HEK293T (cell line): ENCODE measurements around the gene VSTM5.
A peak's percentile ranks its signal among the peaks of the same experiment; 100 is the strongest.
"Not testable (repeated sequence)": the region's sequence is repeated elsewhere in the genome, so short reads cannot be mapped to it uniquely, and the experiment has no call there.

Experiments
- CTCF ChIA-PET: fragments of 350-600 bp; formaldehyde crosslinking; extraction: SDS; loops from one replicate; lab custom pipeline; 2021; ENCODE audit warnings: antibody characterized with exemption, inconsistent platforms; lab: Yijun Ruan, JAX
- POLR2A ChIA-PET: fragments of 350-600 bp; formaldehyde crosslinking; extraction: SDS; loops from one replicate; lab custom pipeline; 2020; ENCODE audit warnings: antibody characterized with exemption, inconsistent platforms; lab: Yijun Ruan, JAX
- DNase-seq: peaks from one replicate; pipeline ENCODE4 v3.0.0; 2012; ENCODE audit warnings: mixed read lengths; ENCODE audit errors: extremely low spot score
- ARNT ChIP-seq: fragments of 450-650 bp; IDR thresholded peaks from 2 replicates; pipeline ENCODE4 v1.6.1; 2017; ENCODE audit warnings: mild to moderate bottlenecking
- BHLHE40 ChIP-seq: fragments of 450-650 bp; IDR thresholded peaks from 2 replicates; pipeline ENCODE4 v1.6.1; 2016; ENCODE audit warnings: mild to moderate bottlenecking, moderate library complexity, borderline replicate concordance
- CTBP1 ChIP-seq: fragments of 450-650 bp; IDR thresholded peaks from 2 replicates; pipeline ENCODE4 v1.6.1; 2016; ENCODE audit warnings: borderline replicate concordance
- ELF4 ChIP-seq: fragments of 450-650 bp; IDR thresholded peaks from 2 replicates; pipeline ENCODE4 v1.6.1; 2017; ENCODE audit warnings: antibody characterized with exemption
- FOXA1 ChIP-seq: fragments of 450-650 bp; IDR thresholded peaks from 2 replicates; pipeline ENCODE4 v1.6.1; 2016; ENCODE audit warnings: mild to moderate bottlenecking
- FOXK2 ChIP-seq: fragments of 450-650 bp; IDR thresholded peaks from 2 replicates; pipeline ENCODE4 v1.6.1; 2016; ENCODE audit warnings: mild to moderate bottlenecking
- FOXM1 ChIP-seq: fragments of 450-650 bp; IDR thresholded peaks from 2 replicates; pipeline ENCODE4 v1.6.1; 2017; ENCODE audit warnings: mild to moderate bottlenecking, borderline replicate concordance
- HDGF ChIP-seq: fragments of 450-650 bp; IDR thresholded peaks from 2 replicates; pipeline ENCODE4 v1.6.1; 2017; ENCODE audit warnings: antibody characterized with exemption, borderline replicate concordance
- L3MBTL2 ChIP-seq: fragments of 450-650 bp; conservative IDR thresholded peaks from 2 replicates; pipeline ENCODE4 v1.6.1; 2016; ENCODE audit warnings: mild to moderate bottlenecking
- LEF1 ChIP-seq: fragments of 450-650 bp; IDR thresholded peaks from 2 replicates; pipeline ENCODE4 v1.6.1; 2017; ENCODE audit warnings: mild to moderate bottlenecking, borderline replicate concordance
- NFRKB ChIP-seq: fragments of 450-650 bp; IDR thresholded peaks from 2 replicates; pipeline ENCODE4 v1.6.1; 2016; ENCODE audit warnings: mild to moderate bottlenecking, moderate library complexity
- SP1 ChIP-seq: fragments of 450-650 bp; IDR thresholded peaks from 2 replicates; pipeline ENCODE4 v1.6.1; 2017
- SUZ12 ChIP-seq: fragments of 450-650 bp; IDR thresholded peaks from 2 replicates; pipeline ENCODE4 v1.6.1; 2016; ENCODE audit warnings: mild to moderate bottlenecking
- TARDBP ChIP-seq: fragments of 450-650 bp; IDR thresholded peaks from 2 replicates; pipeline ENCODE4 v1.6.1; 2016
- ZNF384 ChIP-seq: fragments of 450-650 bp; IDR thresholded peaks from 2 replicates; pipeline ENCODE4 v1.6.1; 2016
- TF ChIP-seq, protein P1 (sequence below): fragments of 450-650 bp; IDR thresholded peaks from 2 replicates; pipeline ENCODE4 v1.6.1; 2016

Gene VSTM5

GRCh38 chr11:93850594-93851018 is at the start of gene VSTM5:
TSS of gene VSTM5 (minus strand) at chr11:93850618. CDS start at chr11:93850502, 116 bp downstream.
- no peak for DNase-seq
- ChIA-PET POLR2A (no interaction called here), CTCF (no interaction called here)
- no peak for TF ChIP-seq FOXM1
- TF ChIP-seq, protein P1, sequence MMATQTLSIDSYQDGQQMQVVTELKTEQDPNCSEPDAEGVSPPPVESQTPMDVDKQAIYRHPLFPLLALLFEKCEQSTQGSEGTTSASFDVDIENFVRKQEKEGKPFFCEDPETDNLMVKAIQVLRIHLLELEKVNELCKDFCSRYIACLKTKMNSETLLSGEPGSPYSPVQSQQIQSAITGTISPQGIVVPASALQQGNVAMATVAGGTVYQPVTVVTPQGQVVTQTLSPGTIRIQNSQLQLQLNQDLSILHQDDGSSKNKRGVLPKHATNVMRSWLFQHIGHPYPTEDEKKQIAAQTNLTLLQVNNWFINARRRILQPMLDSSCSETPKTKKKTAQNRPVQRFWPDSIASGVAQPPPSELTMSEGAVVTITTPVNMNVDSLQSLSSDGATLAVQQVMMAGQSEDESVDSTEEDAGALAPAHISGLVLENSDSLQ, result no peak
- no peak for TF ChIP-seq NFRKB
- TF ChIP-seq ELF4, result no peak
- TF ChIP-seq CTBP1, result no peak
- TF ChIP-seq FOXK2, result no peak
- TF ChIP-seq ZNF384, result no peak
- TF ChIP-seq HDGF, result no peak
- TF ChIP-seq LEF1, result no peak
- TF ChIP-seq BHLHE40, result no peak
- no peak for TF ChIP-seq FOXA1
- no peak for TF ChIP-seq L3MBTL2
- TF ChIP-seq TARDBP, result no peak
- no peak for TF ChIP-seq SP1

DNA sequence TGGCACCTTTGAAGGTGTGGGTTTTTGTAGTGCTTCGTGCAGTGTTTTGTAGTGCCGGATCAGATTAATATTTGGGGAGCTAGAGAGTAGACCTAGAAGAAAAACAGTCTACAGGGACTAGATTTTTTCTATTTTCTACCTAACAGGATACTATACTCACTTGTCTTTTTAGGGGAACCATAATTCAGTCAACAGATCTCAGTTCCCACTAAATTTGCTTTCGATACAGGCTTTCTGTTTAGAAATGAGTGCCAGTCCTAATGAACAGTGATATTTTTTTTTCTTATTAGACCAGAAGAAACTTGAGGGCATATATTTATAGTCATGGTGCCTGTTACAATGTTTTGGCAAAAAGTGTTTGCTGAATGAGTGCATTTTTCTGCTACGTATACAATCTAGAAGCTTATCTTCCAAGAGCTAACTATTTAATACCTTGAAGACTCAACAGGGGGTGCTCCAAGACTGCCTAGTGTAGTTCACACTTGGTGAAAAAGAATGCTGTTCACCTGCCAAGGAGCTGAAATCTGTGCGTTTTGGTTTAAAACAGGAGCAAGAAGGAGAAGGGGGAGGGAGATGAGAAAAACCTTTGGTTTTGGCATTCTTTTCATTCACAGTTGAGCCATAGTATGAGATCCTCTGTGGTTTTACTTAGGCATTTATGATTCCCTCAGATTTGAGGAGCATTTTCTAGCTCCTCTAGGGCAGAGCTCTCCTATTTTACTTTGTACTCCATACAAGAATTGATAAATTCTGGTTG is 44.9 kb upstream of the VSTM5 start:
- CTCF ChIA-PET, result interaction anchor here (0.5 to 2.3 kb wide), 21 partner anchors 9 to 1050 kb away, joined by 3 to 11 read pairs (median 3); partner anchors contain the start of gene C11orf97
- POLR2A ChIA-PET, result interaction anchor here (1.0 kb wide), 1 partner anchor 111 kb away, joined by 3 read pairs; the partner anchor contains the start of gene MED17
- DNase-seq, result peak; percentile 41
- TF ChIP-seq LEF1, result no peak
- no peak for TF ChIP-seq TARDBP
- TF ChIP-seq L3MBTL2, result no peak
- TF ChIP-seq, protein P1, result no peak
- no peak for TF ChIP-seq ELF4
- TF ChIP-seq SUZ12, result no peak
- no peak for TF ChIP-seq HDGF
- no peak for TF ChIP-seq FOXM1
- TF ChIP-seq FOXA1, result no peak
- TF ChIP-seq CTBP1, result no peak
- TF ChIP-seq ARNT, result no peak
- no peak for TF ChIP-seq BHLHE40
- TF ChIP-seq FOXK2, result no peak
- no peak for TF ChIP-seq ZNF384
- no peak for TF ChIP-seq SP1
- no peak for TF ChIP-seq NFRKB

GRCh38 chr11:93890391-93891051 is 40.1 kb upstream of the VSTM5 start:
- TF ChIP-seq FOXK2 (no peak), ZNF384 (no peak), L3MBTL2 (no peak), ARNT (no peak), FOXA1 (no peak), ELF4 (no peak), LEF1 (no peak), TARDBP (no peak), CTBP1 (no peak), NFRKB (no peak), BHLHE40 (no peak), SP1 (no peak), SUZ12 (no peak), FOXM1 (no peak)
- TF ChIP-seq, protein P1, result no peak
- DNase-seq, result no peak
- ChIA-PET CTCF (interaction anchor here (0.5 kb wide), 1 partner anchor 1849 kb away, joined by 3 read pairs; no protein-coding TSS in a partner anchor), POLR2A (no interaction called here)

DNA sequence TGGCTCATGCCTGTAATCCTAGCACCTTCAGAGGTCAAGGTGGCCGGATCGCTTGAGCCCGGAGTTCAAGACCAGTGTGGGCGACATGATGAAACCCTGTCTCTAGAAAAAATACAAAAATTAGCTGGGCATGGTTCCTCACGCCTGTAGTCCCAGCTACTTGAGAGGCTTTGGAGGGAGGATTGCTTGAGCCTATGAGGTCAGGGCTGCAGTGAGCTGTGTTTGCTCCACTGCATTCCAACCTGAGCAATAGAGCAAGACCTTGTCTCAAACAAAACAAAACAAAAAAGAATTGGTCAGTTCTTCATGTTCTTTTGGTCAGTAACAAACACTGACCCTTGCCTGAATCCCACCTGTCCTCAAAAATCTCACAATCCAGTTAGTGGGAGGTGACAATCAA is 36.7 kb upstream of the VSTM5 start:
- ChIA-PET POLR2A (no interaction called here), CTCF (no interaction called here)
- no peak for DNase-seq
- TF ChIP-seq, protein P1, result no peak
- TF ChIP-seq ELF4 (no peak), HDGF (no peak), SUZ12 (no peak), LEF1 (no peak), ARNT (no peak), FOXK2 (no peak), ZNF384 (no peak), TARDBP (no peak), NFRKB (no peak), FOXA1 (no peak), SP1 (no peak), BHLHE40 (no peak), FOXM1 (no peak), L3MBTL2 (no peak), CTBP1 (no peak)

DNA sequence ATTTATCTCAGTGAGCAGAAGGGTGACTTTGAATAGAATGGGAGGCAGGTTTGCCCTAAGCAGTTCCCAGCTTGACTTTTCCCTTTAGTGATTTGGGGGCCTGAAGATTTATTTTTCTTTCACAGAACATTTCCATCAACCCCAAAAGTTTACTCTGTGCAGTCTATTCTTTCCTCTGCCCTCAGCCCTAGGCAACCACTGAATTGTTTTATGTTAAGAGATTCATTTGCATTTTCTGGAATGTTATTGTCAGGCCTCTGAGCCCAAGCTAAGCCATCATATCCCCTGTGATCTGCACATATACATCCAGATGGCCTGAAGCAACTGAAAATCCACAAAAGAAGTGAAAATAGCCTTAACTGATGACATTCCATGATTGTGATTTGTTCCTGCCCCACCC is 28.7 kb upstream of the VSTM5 start:
- POLR2A ChIA-PET, DNase-seq, CTCF ChIA-PET: not testable (repeated sequence)
